Fibroblast of villous mesenchyme (primary cell): ENCODE measurements around the gene BDNF. TPM values are rescaled to one million over a fixed set of nuclear protein-coding genes. Genes with fewer than 3 reads are reported as not detected.

ENCODE experiments used
- DNase-seq: peaks from one replicate; pipeline ENCODE4 v3.0.0-alpha.2; 2010; ENCODE audit warnings: low read depth
- H3K4me3 ChIP-seq: 2 replicates; pipeline ENCODE4 v1.5.1; 2011; ENCODE audit warnings: low read depth, mild to moderate bottlenecking, low read length
- CTCF ChIP-seq: IDR thresholded peaks from 2 replicates; pipeline ENCODE4 v1.5.1; 2012; ENCODE audit warnings: low read depth, mild to moderate bottlenecking, low read length; ENCODE audit not compliant: insufficient read depth
- total RNA-seq: library from RNA; depleted of rRNA; stranded (reverse); fragments of >200 nt; gene quantifications from 2 replicates; pipeline ENCODE4 v1.2.3, GENCODE V29; 2012

The BDNF gene
- total RNA-seq, 1 donor: 25.5 TPM

- no peak for TF ChIP-seq CTCF
Observed at GRCh38 chr11:27625347-27625912, 74.8 kb downstream of the BDNF start.

GRCh38 chr11:27623945-27624523 lies 76.2 kb downstream of the BDNF start:
- H3K4me3 ChIP-seq: no peak overlapping the region
- DNase-seq: no peak
- TF ChIP-seq CTCF: no peak

More at GRCh38 chr11:27625347-27625912, 74.8 kb downstream of the BDNF start:
- H3K4me3 ChIP-seq: no peak overlapping the region
- no peak for DNase-seq

GRCh38 chr11:27622541-27623300 lies 77.5 kb downstream of the BDNF start:
- no peak overlapping the region for H3K4me3 ChIP-seq
- no peak for TF ChIP-seq CTCF
- DNase-seq: no peak

DNA sequence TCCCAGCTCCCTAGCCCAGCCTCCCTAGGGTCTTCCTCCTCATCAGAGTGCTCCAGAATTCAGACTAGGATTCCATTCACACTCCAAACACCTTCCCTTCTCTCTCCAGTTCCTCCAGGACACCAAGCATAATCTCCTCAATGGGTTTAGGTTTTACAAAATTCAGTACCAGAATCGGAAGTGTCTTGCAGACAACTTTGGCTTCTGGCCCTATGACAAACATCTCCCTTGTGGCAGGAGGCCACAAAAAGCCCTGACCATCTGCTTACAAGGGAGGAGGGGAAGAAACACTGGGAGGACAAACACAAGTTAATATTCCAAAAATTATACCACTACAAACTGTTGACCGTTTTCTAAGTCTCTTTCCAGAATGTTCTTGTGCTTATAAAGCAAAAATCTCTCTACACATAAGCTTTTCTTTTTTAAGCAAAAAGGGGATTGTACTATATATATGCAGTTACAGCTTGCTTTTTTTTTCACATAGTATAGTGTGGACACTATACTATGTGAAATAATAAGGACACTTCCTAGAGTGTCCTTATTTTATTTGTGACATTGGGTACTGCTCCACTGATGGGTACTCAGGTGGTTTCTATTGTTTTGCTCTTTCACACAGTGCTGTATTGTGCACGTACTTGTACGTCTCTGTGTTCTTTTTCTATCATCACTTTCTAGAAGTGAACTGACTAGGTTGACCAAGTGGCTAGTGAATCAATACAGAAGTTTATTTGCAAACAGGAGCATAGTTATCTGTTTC lies 78.7 kb downstream of the BDNF start:
- no peak for DNase-seq
- TF ChIP-seq CTCF: no peak

DNA sequence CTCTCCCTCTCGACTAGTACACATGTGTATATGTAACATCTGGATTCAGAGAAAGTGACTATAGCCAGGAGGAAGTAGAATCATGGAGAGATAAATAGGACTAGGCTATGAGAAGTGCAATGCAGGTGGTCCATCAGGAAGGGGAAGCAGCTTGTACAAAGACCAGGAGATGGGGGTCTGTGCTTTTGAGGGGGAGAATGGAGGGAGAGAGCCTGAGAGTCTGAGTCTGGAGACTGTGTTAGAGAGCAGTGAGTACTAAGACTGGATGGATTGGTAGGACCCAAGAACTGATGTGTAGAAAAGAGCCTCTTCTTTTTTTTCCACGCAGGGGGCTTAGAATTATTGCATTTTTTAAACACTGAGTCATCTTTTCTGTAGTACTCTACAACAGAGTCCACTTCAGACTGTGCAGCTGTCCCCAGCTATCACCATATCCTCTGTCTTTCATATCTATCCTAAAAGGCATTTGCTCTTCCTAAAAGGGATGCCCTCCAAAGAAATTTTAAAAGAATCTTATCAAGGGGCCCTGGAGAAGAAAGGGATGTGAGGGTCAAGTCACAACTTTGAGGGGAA lies 80.4 kb downstream of the BDNF start:
- no peak overlapping the region for H3K4me3 ChIP-seq
- no peak for TF ChIP-seq CTCF
- DNase-seq: no peak

More for the DNA sequence above, 78.7 kb downstream of the BDNF start:
- H3K4me3 ChIP-seq: no peak overlapping the region

- H3K4me3 ChIP-seq: no peak overlapping the region
- DNase-seq: peak; percentile 2
- TF ChIP-seq CTCF: no peak
Observed at GRCh38 chr11:27619039-27619574, 81.1 kb downstream of the BDNF start.
